WTC11 (cell line): ENCODE data around the gene SUCLG2. TPM values are rescaled to one million over a fixed set of nuclear protein-coding genes. Genes with fewer than 3 reads are reported as not detected.

Source experiments
- ATAC-seq: fragments of 200-7000 bp; cut with Tn5 transposase; 2 replicates; pipeline ENCODE4 v1.10.0; 2021; ENCODE audit warnings: mild to moderate bottlenecking, moderate library complexity
- CTCF ChIA-PET: fragments of 300-600 bp; sonication (Branson Sonifier 250); formaldehyde crosslinking; loops from one replicate; lab custom pipeline; 2021; ENCODE audit warnings: antibody characterized with exemption; lab: Charles Lee
- POLR2A ChIA-PET: fragments of 350-600 bp; sonication (Branson Sonifier 250); formaldehyde crosslinking; loops from one replicate; lab custom pipeline; 2021; ENCODE audit warnings: antibody characterized with exemption; lab: Charles Lee
- DNase-seq: peaks from one replicate; pipeline ENCODE4 v3.0.0; 2021; ENCODE audit warnings: low spot score
- H3K27ac Mint-ChIP-seq: 2 replicates; pipeline ENCODE4 v1.8.0; 2021; ENCODE audit warnings: mixed read lengths
- H3K27me3 Mint-ChIP-seq: 2 replicates; pipeline ENCODE4 v1.8.0; 2021; ENCODE audit warnings: low read depth, mild to moderate bottlenecking, moderate library complexity, mixed read lengths
- H3K36me3 Mint-ChIP-seq: 2 replicates; pipeline ENCODE4 v1.8.0; 2021; ENCODE audit warnings: mixed read lengths
- H3K4me1 Mint-ChIP-seq: 2 replicates; pipeline ENCODE4 v1.8.0; 2022; ENCODE audit warnings: mixed read lengths
- H3K4me3 Mint-ChIP-seq: 2 replicates; pipeline ENCODE4 v1.8.0; 2021; ENCODE audit warnings: mild to moderate bottlenecking, moderate library complexity, mixed read lengths
- H3K9me3 Mint-ChIP-seq: 2 replicates; pipeline ENCODE4 v1.8.0; 2021; ENCODE audit warnings: mixed read lengths
- AFF4 ChIP-seq: sonication (generic); formaldehyde crosslinking; IDR thresholded peaks from 2 replicates; pipeline ENCODE4 v1.8.1; 2023; ENCODE audit warnings: mild to moderate bottlenecking, missing genetic modification reagents, borderline replicate concordance
- E2F1 ChIP-seq: sonication (generic); formaldehyde crosslinking; IDR thresholded peaks from 2 replicates; pipeline ENCODE4 v1.8.0; 2022; ENCODE audit warnings: mild to moderate bottlenecking, missing genetic modification reagents
- ESRRA ChIP-seq: sonication (generic); formaldehyde crosslinking; IDR thresholded peaks from 2 replicates; pipeline ENCODE4 v1.8.1; 2022; ENCODE audit warnings: mild to moderate bottlenecking, missing genetic modification reagents, borderline replicate concordance
- FOXP4 ChIP-seq: sonication (generic); formaldehyde crosslinking; IDR thresholded peaks from 2 replicates; pipeline ENCODE4 v1.8.0; 2022; ENCODE audit warnings: mild to moderate bottlenecking, missing genetic modification reagents
- GRHL2 ChIP-seq: fragments of 250-450 bp; sonication (Bioruptor Pico); IDR thresholded peaks from 2 replicates; pipeline ENCODE4 v1.8.0; 2022; ENCODE audit warnings: mild to moderate bottlenecking, moderate library complexity; ENCODE audit not compliant: insufficient replicate concordance, severe bottlenecking
- JAZF1 ChIP-seq: fragments of 250-450 bp; sonication (Bioruptor Pico); IDR thresholded peaks from 2 replicates; pipeline ENCODE4 v1.9.0; 2021; ENCODE audit warnings: moderate library complexity, mild to moderate bottlenecking, inconsistent platforms
- MLX ChIP-seq: sonication (generic); formaldehyde crosslinking; IDR thresholded peaks from 2 replicates; pipeline ENCODE4 v1.8.1; 2023; ENCODE audit warnings: mild to moderate bottlenecking, missing genetic modification reagents, moderate library complexity
- RELA ChIP-seq: sonication (generic); formaldehyde crosslinking; IDR thresholded peaks from 2 replicates; pipeline ENCODE4 v1.8.1; 2022; ENCODE audit warnings: missing genetic modification reagents, mild to moderate bottlenecking, borderline replicate concordance
- SMAD3 ChIP-seq: sonication (generic); formaldehyde crosslinking; IDR thresholded peaks from 2 replicates; pipeline ENCODE4 v1.8.0; 2022; ENCODE audit warnings: missing genetic modification reagents, mild to moderate bottlenecking, borderline replicate concordance
- SOX15 ChIP-seq: fragments of 250-450 bp; sonication (Bioruptor Pico); IDR thresholded peaks from 2 replicates; pipeline ENCODE4 v1.9.0; 2021; ENCODE audit warnings: mild to moderate bottlenecking
- STAT6 ChIP-seq: sonication (generic); formaldehyde crosslinking; conservative IDR thresholded peaks from 2 replicates; pipeline ENCODE4 v1.8.1; 2023; ENCODE audit warnings: mild to moderate bottlenecking, low read depth, missing genetic modification reagents, moderate library complexity
- TCF7 ChIP-seq: sonication (generic); formaldehyde crosslinking; IDR thresholded peaks from 2 replicates; pipeline ENCODE4 v1.8.0; 2022; ENCODE audit warnings: mild to moderate bottlenecking, low read depth, missing genetic modification reagents, moderate library complexity
- USF1 ChIP-seq: sonication (generic); formaldehyde crosslinking; IDR thresholded peaks from 2 replicates; pipeline ENCODE4 v1.8.0; 2022; ENCODE audit warnings: mild to moderate bottlenecking, missing genetic modification reagents
- USF2 ChIP-seq: sonication (generic); formaldehyde crosslinking; IDR thresholded peaks from 2 replicates; pipeline ENCODE4 v1.8.1; 2023; ENCODE audit warnings: mild to moderate bottlenecking, missing genetic modification reagents, moderate library complexity
- total RNA-seq: library from RNA; stranded (reverse); gene quantifications from 3 replicates; pipeline ENCODE4 v1.2.3, GENCODE V29; 2021

Gene SUCLG2
- total RNA-seq, 1 experiment from 2014 or later = 39.7 TPM

- ChIA-PET CTCF (no interaction called here), POLR2A (no interaction called here)
- no peak overlapping the region for H3K4me3 Mint-ChIP-seq
- H3K27me3 Mint-ChIP-seq = no peaks in the 10 kb centered on the region
- H3K27ac Mint-ChIP-seq = no peak overlapping the region
- H3K9me3 Mint-ChIP-seq = peaks cover 14% of the 10 kb centered on the region
- H3K36me3 Mint-ChIP-seq = peaks cover 16% of the 10 kb centered on the region
- ATAC-seq (no peak), DNase-seq (no peak)
- no peak for TF ChIP-seq USF2
- no peak for TF ChIP-seq FOXP4
- no peak for TF ChIP-seq E2F1
- no peak for TF ChIP-seq JAZF1 (CRISPR knock-in tag)
- no peak for TF ChIP-seq GRHL2
- TF ChIP-seq AFF4 (CRISPR knock-in tag) = no peak
- TF ChIP-seq TCF7 (CRISPR knock-in tag) = no peak
- no peak for TF ChIP-seq USF1 (CRISPR knock-in tag)
- no peak for TF ChIP-seq ESRRA (CRISPR knock-in tag)
- no peak for TF ChIP-seq MLX (CRISPR knock-in tag)
- TF ChIP-seq SOX15 (CRISPR knock-in tag) = no peak
- no peak for TF ChIP-seq STAT6
- no peak for TF ChIP-seq SMAD3
- no peak for TF ChIP-seq RELA (CRISPR knock-in tag)
- H3K4me1 Mint-ChIP-seq = peaks cover 8% of the 10 kb centered on the region
Measured at GRCh38 chr3:67437090-67437489, 217.3 kb downstream of the SUCLG2 start.
